Measurements from ENCODE around the gene DUOX1. TPM values are rescaled to one million over a fixed set of nuclear protein-coding genes. Genes with fewer than 3 reads are reported as not detected.
A peak's percentile ranks its signal among the peaks of the same experiment; 100 is the strongest.
"Not testable (repeated sequence)": the region's sequence is repeated elsewhere in the genome, so short reads cannot be mapped to it uniquely, and the experiment has no call there.

Gene DUOX1
- total RNA-seq: under 1 TPM; 0.06 to 0.42 TPM

DNA sequence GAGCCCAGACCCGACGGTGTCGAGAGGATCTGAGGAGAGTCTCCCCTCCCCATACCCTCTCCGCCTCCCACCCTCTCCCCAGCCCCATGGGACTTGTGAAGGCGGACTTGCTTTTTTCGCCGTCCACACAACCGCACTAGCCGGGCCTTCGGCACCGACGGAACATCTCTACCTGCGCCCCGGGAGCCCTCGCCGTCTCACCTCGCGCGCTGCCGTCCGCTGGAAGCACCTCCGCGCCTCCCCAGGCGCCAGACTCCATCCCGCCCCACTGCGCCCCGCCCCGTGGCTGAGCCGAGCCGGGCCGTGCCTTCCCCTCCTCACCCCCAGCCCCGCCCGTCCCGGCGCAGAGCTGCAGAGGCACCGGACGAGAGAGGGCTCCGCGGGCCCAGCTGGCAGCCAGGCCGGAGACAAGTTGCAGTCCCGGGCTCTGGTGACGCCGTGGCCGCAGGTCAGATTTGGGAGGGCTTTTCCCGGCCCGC is at the start of gene DUOX1, which contains the start of gene DUOXA1:
Gene DUOX1 (plus strand): TSS at position 344 of the 479 bp plus-strand sequence. CDS start 1,973 bp downstream, outside the sequence.
Gene DUOXA1 (minus strand): TSS at position 229 of the 479 bp plus-strand sequence. CDS start 6,865 bp downstream, outside the sequence.
- peak; percentile 54 for ATAC-seq (replicated peaks)
- Mint-ChIP-seq H3K9me3 (no peaks in the 10 kb centered on the region), H3K27ac (no peak within 1 kb of the TSS), H3K36me3 (ENCODE audit: low read depth) (no peaks in the 10 kb centered on the region), H3K27me3 (peaks cover 50% of the 10 kb centered on the region), H3K4me1 (no peaks in the 10 kb centered on the region), H3K4me3 (peak within 1 kb of the TSS; percentile 14)

DNA sequence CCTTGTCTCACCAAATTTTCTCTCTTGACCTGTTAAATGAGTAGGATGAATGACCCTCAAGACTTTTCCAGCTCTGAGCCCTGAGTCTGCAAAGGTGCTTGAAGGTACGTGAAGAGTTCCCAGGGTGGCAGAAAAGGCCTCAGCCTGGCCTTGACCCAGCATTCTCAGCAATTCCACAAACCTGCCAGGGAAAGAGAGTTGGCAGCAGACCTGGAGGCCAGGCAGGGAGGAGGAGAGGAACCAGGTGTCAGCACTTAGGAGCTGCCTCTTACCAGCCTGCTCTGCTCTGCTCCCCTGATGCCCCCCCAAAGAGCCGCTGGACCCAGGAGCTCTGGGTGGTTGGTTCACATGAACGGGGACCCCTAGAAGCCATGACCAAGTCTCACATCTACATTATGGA is 49.2 kb upstream of the DUOX1 start:
- not testable (repeated sequence) for H3K36me3 Mint-ChIP-seq (ENCODE audit: low read depth); H3K4me1 Mint-ChIP-seq; ATAC-seq (replicated peaks); H3K4me3 Mint-ChIP-seq; H3K9me3 Mint-ChIP-seq; H3K27ac Mint-ChIP-seq
- H3K27me3 Mint-ChIP-seq: peaks cover 12% of the 10 kb centered on the region

DNA sequence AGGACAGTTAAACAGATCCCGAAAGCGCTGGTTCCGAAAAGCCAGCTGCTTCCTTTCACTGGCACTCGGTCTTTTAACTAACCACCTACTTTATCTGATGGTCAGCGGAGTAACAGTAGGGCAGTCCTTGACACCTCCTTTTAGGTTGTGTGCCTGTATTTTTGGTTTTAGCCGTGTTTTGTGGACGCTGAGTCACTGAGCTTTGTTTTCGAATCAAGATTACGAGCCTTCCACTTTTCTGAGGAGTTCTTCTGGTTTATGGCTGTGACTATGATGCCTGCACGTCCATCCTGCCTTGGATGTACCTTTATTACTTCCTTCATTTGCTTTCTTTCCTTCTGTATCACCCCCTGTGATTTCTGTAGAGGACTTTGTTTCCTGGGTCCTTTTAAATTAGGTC is 47.4 kb upstream of the DUOX1 start:
- H3K27me3 Mint-ChIP-seq: peaks cover 17% of the 10 kb centered on the region
- not testable (repeated sequence) for ATAC-seq (replicated peaks); H3K4me1 Mint-ChIP-seq; H3K9me3 Mint-ChIP-seq; H3K27ac Mint-ChIP-seq; H3K36me3 Mint-ChIP-seq (ENCODE audit: low read depth); H3K4me3 Mint-ChIP-seq

DNA sequence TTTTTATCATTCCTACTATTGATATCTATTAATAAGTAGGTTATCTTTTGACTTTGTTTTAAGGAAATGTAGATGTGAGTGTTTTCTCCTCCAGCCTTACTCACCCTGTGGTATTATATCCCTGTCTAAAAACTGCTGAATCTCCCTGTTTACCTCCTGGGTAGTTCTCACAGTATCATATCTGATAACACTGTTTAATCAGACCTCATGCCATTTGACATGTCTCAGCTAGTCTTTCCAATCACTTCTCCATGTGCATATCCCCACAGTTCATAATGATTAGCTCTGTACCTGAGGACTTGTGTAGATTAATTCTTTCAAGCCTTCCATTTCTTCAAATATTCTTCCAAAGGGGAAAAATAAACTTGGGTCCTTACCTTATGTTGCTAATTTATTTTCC is 46.6 kb upstream of the DUOX1 start:
- ATAC-seq (replicated peaks): no peak
- Mint-ChIP-seq H3K9me3 (no peaks in the 10 kb centered on the region), H3K4me1 (no peaks in the 10 kb centered on the region), H3K27ac (no peak overlapping the region), H3K4me3 (no peak overlapping the region), H3K27me3 (peaks cover 18% of the 10 kb centered on the region), H3K36me3 (ENCODE audit: low read depth) (no peaks in the 10 kb centered on the region)

DNA sequence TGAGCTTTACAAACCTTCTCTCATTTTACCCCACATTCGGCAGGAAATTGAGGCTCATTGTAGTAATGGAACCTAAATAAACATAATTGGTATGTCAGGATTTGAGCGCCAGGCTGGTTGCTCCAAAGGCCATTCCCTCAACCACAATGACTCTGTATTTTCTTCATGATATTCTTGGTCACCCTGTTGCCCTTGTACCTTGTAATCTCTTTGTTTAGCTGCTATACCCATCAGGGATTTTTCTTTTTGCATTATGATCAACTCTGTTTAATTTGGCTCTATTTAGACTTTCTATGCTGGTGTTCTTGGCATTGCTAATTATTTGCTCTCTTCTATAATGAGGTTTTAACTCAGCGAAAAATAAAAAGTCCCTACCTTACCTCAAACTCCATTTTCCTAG is 45.6 kb upstream of the DUOX1 start:
- ATAC-seq (replicated peaks): no peak
- H3K4me3 Mint-ChIP-seq: no peak overlapping the region
- H3K27me3 Mint-ChIP-seq: peaks cover 21% of the 10 kb centered on the region
- no peaks in the 10 kb centered on the region for H3K4me1 Mint-ChIP-seq
- H3K9me3 Mint-ChIP-seq: no peaks in the 10 kb centered on the region
- H3K36me3 Mint-ChIP-seq (ENCODE audit: low read depth): no peaks in the 10 kb centered on the region
- no peak overlapping the region for H3K27ac Mint-ChIP-seq

DNA sequence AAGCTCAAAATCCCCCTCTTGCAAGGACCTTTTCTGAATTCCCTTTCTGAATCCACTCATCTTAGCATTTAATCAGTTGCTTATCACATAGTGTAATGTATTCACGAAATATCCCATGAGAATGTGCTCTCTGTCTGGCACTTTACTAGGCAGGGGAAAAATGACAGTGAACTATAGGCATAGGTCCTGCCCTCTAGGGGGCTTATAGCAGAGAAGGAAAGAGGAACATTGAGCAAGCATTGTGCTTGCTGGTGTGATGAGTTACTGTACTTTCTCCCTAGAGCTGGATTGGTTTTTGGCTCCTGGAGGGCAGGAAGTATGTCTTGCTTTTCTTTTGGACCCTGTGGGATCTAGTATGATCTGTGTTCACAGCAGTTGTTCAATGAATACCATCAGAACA is 42.3 kb upstream of the DUOX1 start:
- Mint-ChIP-seq H3K27me3 (peaks cover 40% of the 10 kb centered on the region), H3K4me1 (no peaks in the 10 kb centered on the region), H3K9me3 (no peaks in the 10 kb centered on the region), H3K4me3 (no peak overlapping the region), H3K27ac (no peak overlapping the region), H3K36me3 (ENCODE audit: low read depth) (no peaks in the 10 kb centered on the region)
- ATAC-seq (replicated peaks): no peak

DNA sequence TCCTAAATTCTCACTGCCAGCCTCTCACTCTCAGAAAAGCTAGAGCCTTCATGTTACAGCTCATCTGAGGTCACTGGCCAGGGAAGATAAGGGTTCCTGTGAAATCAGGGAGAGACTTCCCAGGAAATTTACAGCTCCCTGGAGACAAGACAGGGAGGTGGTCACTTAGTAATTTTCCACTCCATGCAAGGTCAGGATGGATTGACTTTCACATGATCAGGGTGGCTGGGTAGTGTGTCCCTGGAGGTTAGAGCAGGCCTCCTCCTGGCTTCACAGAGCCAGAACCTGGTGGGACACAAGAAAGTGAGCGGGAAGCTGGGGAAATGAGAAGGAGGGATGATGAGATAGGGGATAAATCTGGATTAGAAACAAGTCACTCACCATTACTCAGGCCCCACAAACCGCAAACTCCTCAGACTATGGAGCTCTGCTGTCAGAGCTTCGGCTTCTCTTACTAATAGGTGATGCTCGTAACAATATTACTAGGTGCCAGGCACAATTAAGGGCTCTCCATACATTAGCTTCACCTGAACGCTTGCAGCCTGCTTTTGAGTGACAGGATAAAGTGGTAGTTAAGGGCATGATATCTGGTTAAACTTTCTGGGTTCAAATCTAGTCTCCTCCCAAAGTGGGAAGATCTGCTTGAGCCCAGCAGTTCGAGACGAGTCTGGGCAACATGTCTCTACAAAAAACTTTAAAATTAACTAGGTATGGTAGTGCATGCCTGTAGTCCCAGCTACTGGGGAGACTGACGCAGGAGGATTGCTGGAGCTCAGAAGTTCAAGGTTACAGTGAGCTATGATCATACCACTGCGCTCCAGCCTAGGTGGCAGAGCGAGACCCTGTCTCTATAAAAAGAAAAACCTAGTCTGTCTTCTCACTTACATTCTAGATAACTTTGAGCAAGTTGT is 40.7 kb upstream of the DUOX1 start:
- Mint-ChIP-seq H3K27me3 (peaks cover 38% of the 10 kb centered on the region), H3K4me3 (no peak overlapping the region), H3K4me1 (no peaks in the 10 kb centered on the region), H3K27ac (no peak overlapping the region), H3K36me3 (ENCODE audit: low read depth) (no peaks in the 10 kb centered on the region), H3K9me3 (no peaks in the 10 kb centered on the region)
- ATAC-seq (replicated peaks): no peak

DNA sequence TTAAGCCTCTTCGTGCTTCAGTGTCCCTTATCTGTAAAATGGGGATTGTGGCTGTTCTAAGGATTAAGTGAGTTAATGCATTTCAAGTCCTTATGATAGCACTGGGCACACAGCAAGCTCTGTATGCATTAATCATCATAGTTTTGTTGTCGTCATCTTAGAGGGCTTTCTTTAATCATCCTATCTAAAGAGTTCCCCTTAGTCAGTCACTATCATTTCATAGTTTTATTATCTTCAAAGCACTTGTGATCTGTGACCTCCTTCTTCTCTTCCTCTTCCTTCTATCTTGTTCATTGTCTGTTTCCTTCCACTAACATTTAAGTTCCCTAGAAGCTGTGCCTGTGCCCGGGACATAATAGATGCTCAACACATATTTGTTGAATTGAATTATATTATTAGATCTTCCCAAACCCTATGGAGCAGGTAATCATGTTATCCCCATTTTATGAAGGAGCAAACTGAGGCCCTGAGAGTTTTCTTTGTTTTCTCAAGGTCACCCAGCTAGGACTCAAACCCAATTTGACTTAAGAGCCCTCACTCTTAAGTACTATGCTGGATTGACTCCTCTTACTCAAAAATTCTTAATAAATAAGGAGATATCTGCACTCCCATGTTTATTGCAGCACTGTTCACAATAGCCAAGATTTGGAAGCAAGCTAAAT is 40.0 kb upstream of the DUOX1 start:
- no peaks in the 10 kb centered on the region for H3K36me3 Mint-ChIP-seq (ENCODE audit: low read depth)
- no peak for ATAC-seq (replicated peaks)
- no peak overlapping the region for H3K27ac Mint-ChIP-seq
- no peak overlapping the region for H3K4me3 Mint-ChIP-seq
- H3K4me1 Mint-ChIP-seq: no peaks in the 10 kb centered on the region
- peaks cover 34% of the 10 kb centered on the region for H3K27me3 Mint-ChIP-seq
- no peaks in the 10 kb centered on the region for H3K9me3 Mint-ChIP-seq

DNA sequence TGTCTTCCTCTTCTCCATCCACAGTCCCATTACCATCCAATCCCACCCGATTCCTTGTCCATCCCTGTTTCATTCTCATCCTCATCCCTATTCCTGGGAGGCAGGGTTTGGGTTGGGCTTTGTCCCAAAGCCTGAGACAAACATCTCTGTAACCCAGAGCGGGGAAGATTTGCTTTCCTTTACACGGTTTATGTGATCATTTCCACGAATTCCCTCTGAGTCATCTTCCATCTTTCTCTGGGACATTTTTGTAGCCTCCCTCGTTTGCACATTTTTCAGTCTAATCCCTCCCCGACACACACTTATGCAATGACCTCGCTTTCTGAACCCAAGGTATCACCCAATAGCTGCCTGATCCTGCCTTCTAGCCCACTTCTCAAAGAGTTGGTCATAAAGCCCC is 38.6 kb upstream of the DUOX1 start:
- Mint-ChIP-seq H3K4me1 (no peaks in the 10 kb centered on the region), H3K27me3 (peaks cover 28% of the 10 kb centered on the region), H3K27ac (no peak overlapping the region), H3K4me3 (no peak overlapping the region), H3K9me3 (no peaks in the 10 kb centered on the region), H3K36me3 (ENCODE audit: low read depth) (no peaks in the 10 kb centered on the region)
- no peak for ATAC-seq (replicated peaks)

DNA sequence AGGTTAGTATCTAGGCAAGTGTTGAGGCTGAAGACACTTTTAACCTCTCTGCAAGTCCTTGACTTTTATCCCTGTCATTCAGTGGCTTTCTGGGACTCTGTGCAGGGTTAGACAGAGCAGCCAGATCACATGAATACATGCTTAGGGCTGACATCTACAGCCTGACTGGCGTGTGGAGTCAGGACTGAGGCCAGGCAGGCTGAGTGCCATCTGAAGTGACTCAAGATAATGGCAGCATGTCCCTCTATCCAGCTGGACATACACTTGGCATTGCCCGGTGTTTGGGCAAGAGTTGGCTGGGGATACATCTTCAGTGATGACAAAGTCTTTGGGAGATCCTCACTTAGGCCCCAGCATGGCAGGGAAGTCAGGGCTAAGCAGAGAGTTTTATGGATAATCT is 38.2 kb upstream of the DUOX1 start:
- ATAC-seq (replicated peaks): no peak
- no peak overlapping the region for H3K4me3 Mint-ChIP-seq
- H3K27me3 Mint-ChIP-seq: peaks cover 28% of the 10 kb centered on the region
- H3K27ac Mint-ChIP-seq: no peak overlapping the region
- H3K4me1 Mint-ChIP-seq: no peaks in the 10 kb centered on the region
- no peaks in the 10 kb centered on the region for H3K9me3 Mint-ChIP-seq
- no peaks in the 10 kb centered on the region for H3K36me3 Mint-ChIP-seq (ENCODE audit: low read depth)

DNA sequence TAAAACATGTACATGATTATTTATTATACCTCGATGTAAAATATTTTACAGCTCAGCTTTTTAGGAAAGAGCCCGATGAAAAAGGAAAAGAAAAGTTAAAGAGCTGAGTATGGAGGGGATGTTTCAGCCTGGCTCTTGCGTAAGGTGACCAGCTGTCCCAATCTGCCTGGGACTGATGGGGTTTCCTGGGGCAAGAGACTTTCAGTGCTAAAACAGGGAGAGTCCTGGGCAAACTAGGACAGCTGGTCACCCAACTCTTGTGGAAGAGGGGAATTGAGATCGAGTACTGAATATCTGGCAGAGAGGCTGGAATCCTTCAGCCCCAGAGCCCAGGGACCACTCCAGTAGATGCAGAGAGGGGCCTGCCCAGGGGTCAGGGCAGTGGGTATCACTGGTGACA is 36.8 kb upstream of the DUOX1 start:
- Mint-ChIP-seq H3K9me3 (no peaks in the 10 kb centered on the region), H3K4me3 (no peak overlapping the region), H3K4me1 (no peaks in the 10 kb centered on the region), H3K36me3 (ENCODE audit: low read depth) (no peaks in the 10 kb centered on the region), H3K27me3 (peaks cover 23% of the 10 kb centered on the region), H3K27ac (no peak overlapping the region)
- ATAC-seq (replicated peaks): no peak

DNA sequence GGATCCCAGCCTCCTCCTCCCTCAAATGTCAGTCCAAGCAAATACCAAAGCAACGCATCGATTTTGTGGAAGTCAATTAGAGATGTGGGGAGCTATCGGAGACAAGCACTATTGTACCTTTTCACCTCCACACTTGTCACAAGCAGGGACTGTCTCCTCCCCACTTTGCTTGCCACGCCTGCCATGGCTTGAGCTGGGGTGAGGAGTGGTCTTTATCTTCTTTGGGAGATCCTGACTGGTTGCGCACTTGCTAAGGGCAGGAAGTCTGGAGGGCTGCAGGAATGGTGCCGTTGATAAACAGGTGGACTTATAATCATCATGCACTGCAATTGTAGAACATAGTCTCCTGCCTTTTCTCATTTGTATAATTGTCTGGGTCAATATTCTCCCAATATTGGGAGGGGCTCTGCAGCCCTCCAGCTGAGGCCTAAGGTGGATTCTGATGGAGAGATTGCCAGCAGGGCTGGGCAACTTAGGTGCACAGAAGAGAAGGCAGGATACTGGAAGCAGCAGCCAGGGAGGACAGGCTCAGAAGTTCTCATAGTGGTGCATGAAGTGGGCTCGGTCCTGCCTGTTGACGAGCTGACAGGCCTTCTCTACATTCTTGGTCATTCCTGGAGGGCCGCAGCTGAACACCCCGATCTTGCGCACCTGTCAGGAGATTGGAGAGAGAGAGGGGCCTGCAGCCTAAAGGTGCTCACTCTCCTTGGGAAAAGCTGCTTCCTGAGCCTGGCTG is 36.0 kb upstream of the DUOX1 start:
- Mint-ChIP-seq H3K9me3 (no peaks in the 10 kb centered on the region), H3K4me3 (no peak overlapping the region), H3K27me3 (peaks cover 22% of the 10 kb centered on the region), H3K36me3 (ENCODE audit: low read depth) (no peaks in the 10 kb centered on the region), H3K27ac (no peak overlapping the region), H3K4me1 (no peaks in the 10 kb centered on the region)
- no peak for ATAC-seq (replicated peaks)

DNA sequence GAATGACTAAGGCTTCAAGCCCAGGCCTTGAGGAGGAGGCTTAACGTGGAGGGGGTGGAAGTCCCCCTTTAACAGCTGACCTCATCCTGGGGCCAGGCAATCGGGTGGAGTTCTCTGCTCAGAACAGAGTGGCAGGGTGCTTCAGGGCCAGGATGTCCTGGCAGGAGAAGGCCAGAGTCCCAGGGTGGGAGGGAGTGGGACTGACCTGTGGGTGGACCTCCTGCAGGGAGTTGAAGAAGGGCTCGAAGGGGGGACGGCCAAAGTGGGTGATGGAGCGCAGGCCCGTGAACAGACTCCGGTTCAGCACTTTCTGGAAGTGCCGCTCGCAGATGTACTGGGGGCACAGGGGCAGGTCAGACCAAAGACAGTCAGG is 35.5 kb upstream of the DUOX1 start:
- no peak overlapping the region for H3K4me3 Mint-ChIP-seq
- H3K27me3 Mint-ChIP-seq: peaks cover 20% of the 10 kb centered on the region
- H3K4me1 Mint-ChIP-seq: no peaks in the 10 kb centered on the region
- no peaks in the 10 kb centered on the region for H3K36me3 Mint-ChIP-seq (ENCODE audit: low read depth)
- H3K9me3 Mint-ChIP-seq: no peaks in the 10 kb centered on the region
- no peak overlapping the region for H3K27ac Mint-ChIP-seq
- ATAC-seq (replicated peaks): no peak

DNA sequence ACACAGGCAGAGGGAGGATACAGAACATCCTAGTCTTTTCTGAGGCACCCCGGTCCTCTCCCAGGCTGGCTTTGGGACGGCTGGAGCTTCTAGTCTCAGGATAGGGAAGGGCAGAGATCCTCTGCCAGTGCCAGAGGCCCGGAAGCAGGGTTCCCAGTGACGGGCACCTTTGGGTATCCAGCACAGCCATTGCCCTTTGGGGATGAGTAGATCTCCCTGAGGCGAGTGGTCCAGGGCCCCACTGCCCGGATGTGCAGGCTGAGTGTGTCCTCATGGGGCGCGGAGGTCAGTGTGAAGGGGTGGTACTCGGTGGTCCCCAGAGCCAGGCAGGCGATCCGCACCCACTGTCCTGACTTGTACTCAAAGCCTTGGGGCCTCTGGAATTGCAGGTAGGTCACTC is 34.1 kb upstream of the DUOX1 start:
- Mint-ChIP-seq H3K27me3 (peaks cover 11% of the 10 kb centered on the region), H3K4me3 (no peak overlapping the region), H3K9me3 (no peaks in the 10 kb centered on the region), H3K27ac (no peak overlapping the region), H3K36me3 (ENCODE audit: low read depth) (no peaks in the 10 kb centered on the region), H3K4me1 (no peaks in the 10 kb centered on the region)
- no peak for ATAC-seq (replicated peaks)
